HG02763 (cell line): ENCODE measurements around the gene KCNS3.

Experiments used
- ATAC-seq: cut with Tn5 transposase; IDR thresholded peaks from one replicate; pipeline ENCODE4 v1.9.1; 2021; ENCODE audit warnings: mild to moderate bottlenecking, moderate library complexity; ENCODE audit not compliant: unreplicated experiment

The KCNS3 gene, protein sequence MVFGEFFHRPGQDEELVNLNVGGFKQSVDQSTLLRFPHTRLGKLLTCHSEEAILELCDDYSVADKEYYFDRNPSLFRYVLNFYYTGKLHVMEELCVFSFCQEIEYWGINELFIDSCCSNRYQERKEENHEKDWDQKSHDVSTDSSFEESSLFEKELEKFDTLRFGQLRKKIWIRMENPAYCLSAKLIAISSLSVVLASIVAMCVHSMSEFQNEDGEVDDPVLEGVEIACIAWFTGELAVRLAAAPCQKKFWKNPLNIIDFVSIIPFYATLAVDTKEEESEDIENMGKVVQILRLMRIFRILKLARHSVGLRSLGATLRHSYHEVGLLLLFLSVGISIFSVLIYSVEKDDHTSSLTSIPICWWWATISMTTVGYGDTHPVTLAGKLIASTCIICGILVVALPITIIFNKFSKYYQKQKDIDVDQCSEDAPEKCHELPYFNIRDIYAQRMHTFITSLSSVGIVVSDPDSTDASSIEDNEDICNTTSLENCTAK

DNA sequence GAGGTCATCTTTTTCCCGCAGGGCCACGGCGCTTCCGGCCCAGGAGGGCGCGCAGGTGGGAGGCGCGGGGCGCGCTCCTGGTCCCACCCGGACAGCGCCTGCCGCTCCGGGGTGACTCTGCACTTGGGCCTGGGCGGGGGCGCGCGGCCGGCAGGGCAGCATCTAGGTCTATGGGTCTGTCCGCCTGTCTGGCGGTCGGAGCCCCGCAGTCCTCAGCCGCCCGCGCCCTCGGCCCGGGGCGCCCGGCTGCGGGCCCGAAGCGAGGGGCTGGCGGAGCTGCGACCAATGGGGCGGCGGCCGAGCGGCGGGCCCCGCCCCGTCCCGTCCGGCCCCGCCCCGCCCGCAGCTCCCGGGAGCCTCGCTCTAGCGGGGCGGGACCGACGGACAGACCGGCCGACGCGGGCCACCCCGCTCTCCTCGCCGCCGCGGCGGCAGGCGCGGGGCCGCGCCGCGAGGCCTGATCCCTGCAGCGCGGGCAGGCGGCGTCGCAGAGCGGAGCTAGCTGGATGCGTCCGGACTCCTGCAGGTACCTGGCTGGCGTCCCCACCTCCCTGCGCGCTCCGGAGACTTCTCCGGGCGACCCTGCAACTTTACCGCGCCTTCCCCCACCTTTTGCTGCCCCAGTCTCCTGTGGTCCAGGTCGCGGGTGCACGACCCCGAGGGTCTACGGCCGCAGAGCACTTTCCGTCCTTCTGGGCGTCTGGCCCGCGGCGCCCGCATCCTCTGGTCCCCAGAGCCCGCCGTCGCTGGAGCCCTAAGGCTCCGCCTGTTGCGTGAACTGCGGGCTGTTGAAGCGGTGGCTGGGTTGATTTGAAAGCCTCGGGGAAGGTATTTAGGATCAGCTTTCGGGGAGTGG is at the start of gene KCNS3:
Gene KCNS3 (plus strand): TSS at position 387 of the 856 bp plus-strand sequence. CDS start 52,342 bp downstream, outside the sequence.
- peak; percentile 83 for ATAC-seq

DNA sequence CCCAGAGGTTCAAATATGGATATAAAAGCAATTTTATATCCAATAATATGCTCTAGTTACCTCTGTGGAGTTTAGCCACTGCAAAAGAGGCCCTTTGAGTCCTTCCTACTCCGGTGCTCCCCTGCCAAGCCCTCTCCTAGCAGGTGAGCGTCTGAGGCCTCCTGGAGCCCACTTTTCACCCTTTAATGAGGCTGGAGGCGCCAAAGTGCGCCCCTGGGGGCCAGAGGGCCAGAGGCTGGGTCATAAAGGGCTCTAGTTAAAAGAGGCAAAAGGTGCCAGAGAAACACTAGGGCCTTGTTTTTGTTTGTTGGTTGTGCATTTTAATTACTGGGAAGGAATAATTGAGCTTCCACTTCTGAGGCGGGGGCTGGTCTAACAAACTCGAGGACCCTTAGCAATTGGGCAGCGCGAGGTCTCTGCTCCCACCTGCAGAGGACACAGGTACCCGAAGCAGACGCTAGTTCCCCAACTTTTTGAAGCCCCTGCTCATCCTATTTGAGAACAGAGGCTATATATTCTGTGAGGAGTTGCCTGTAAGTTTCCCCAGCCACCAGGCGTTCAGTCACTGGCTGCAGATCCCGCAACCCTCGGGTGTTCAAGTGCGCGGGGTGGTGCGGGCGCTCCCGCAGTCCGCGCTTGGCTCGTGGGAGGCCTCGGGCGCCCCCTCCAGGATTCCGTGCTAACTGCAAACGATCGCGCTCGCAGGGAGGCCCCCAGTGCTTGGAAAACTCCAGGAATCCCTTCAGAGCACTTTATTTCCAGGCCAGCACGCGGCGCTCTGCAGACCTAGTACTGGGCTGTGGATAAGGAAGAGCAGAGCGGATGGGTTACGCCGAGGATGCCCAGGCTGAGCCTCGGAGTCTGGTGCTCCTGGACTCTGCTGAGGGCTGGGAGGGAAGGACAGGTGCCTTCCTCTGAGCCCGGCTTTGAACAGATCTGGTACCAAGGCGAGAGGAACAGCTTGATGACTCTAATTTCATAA is 48.1 kb upstream of the KCNS3 start:
- peak; percentile 82 for ATAC-seq

DNA sequence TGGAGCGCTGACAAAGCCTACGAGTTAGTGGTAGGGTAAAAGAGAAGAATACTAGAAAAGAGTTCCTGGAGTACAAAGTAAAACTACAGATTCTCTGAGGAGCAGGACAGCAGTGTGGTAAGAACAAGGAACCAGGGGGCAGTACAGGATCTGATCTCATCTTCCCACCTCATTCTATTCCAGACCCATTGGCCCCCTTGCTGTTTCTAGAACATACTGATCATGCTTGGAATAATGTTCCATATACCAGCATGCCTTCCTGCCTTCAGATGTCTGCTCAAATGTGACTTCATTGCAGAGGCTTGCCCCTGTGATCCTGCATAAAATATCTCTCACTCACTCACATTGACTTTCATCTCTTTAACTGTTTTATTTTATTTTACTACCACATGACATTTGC is 43.0 kb upstream of the KCNS3 start:
- no peak for ATAC-seq

DNA sequence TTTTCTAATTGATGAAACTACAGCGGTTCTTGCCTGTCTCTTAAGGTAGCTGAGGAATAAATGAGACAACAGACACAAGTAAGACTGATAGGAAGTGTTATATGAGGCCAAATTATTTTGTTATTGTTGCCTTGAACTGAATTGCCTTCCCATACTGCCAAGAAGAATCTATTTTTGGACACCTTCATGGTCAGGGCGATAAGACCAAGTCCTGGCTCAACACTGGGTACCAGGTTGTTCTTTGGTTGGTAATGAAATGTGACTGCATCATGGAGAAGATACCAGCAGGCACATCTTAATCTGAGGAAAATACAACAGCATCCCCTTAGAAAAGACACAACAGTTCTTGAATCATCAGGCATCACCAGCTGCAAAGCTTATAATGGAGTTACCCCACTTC is 38.5 kb upstream of the KCNS3 start:
- ATAC-seq = no peak

DNA sequence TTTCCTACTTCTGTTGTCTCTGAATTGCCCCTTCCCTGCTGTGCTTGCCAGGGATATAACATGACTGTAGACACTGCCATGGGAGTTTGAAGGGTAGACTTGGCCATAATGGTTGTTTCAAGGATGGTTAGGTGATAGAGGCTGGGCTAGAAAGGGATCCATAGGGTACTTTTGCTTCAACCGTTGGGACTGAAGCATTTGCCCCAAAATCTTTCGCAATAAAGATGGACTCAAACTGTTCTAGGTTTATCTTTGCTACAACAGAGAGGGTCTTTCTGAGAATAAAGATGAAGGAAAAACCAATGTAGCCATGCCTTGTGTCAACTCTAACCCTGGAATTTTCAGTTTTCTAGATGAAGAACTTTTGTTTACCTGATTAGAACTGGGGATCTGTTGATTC is 35.0 kb upstream of the KCNS3 start:
- no peak for ATAC-seq

DNA sequence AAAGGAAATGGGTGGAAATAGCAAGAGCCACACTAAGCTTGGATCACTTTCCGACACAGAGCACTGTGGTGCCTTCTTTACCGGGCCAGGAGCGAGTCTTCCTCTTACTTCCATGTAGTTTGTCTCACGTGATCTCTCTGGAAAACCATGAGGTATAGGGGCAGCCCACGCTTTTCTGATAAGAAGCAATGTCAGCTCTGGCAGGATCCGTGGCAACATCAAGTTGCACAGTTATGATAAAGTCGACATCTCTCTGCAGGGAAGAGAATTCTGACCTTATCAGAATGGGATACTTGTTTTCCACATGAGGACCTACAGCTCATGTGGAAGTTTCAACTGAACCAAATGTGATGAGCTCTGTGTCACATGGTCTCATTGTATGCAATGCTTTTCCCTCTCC is 32.7 kb upstream of the KCNS3 start:
- no peak for ATAC-seq

DNA sequence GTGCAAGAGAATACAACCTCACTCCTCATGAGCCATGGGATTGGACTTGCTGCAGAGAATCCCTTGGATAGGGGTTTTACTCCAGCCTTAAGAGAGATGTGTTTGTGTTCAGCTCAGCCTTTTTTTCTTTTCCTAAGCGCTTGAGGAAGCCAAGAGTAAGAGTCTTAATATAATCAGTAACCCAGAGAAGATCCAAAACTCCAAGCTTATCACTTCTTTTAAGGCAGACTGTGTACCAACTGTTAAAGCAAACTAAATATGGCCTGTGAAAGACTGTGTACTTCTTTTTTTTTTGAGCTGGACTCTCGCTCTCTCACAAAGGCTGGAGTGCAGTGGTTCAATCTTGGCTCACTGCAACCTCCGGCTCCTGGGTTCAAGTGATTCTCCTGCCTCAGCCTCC is 31.8 kb upstream of the KCNS3 start:
- ATAC-seq = no peak

DNA sequence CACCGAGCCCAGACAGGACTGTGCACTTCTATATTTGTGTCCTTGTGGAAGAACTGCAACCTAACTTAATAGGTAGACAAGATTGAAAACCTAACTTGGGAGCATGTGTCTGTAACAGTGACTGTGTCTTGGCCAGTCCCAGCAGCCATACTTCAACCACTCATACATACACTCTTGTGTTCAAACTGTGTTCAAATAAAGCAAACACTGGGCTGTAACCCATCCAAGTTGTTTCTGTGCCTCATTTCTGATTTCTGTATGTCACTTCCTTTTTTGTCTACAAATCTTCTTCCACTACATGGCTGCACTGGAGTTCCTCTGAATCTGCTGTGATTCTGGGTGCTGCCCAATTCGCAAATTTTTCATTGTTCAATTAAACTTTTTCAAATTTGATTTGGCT is 31.2 kb upstream of the KCNS3 start:
- no peak for ATAC-seq

DNA sequence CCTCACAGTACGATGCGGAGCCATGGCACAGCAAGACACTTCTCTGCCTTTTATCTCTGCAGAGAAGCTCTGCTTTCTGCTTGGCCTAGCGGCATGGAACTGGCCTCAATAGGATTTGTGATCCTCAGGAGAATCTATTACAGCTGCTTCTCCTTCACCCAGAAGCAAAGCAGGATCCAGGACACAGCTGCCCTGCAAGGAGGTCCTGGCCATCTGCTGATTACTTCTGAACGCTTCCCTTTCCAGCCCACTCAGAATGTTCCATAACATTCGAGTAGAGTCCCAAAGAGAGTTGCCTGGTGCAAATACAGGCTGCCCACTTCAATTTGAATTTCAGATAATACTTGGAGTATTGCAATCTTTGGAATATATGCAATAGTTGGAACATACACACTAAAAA is 29.2 kb upstream of the KCNS3 start:
- ATAC-seq = no peak

DNA sequence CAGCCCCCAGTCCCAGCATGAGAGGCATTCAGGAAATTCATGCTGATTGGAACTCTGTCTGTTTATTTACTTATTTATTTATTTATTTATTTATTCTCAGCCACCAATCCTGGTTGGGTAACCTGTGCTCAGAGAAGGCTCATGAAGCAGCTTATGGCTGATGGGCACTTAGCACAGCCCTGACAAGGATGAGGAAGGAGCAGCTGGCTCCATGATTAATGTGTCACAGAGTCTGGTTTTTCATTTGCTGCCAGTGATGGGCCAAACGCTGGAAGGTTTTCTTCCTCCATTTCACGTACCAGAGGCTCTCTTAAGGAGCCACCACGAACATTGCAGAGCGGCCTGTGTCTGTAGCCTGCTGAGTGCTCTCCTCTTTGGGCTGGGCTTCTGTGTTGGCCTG is 28.3 kb upstream of the KCNS3 start:
- no peak for ATAC-seq

DNA sequence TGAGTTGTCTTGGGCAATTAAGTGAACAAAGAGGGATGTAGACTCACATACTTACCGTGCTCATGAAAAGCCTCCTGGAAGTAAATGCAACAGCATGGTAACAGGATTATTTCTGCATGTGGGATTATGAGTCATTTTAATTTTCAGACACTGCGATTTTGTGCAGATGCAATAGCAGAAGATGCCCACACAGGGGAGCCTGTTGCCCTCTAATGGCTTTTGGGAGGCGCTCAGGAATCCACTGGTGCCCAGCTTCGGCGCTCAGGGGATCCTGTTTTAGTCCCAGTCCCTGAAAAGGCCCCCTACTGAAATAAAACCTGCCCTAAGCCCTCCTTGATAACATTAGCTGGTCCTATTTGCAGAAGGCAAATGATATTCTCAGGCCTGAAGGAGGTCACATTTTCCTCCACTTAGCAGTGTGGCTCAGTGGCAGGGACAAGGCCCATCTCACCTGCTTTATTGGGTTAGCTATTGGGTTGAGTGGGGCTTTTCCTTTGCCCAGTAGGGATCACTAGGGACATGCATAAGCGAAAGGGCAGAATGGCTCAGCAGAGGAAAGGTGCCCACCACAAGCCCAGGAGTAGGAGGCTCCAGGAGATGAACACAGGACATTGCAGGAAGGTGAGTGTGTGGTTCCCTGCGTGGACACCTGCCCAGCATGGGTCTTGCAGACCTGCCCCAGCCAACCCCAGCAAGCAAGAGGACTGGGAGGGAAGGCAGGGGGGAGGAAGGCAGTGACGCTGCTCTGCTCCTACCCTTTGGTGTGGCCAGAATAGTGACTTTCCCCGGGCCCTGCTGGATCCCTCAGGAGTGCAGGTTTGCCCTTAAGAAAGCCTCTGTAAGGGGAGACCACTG is 26.5 kb upstream of the KCNS3 start:
- peak; percentile 76 for ATAC-seq

DNA sequence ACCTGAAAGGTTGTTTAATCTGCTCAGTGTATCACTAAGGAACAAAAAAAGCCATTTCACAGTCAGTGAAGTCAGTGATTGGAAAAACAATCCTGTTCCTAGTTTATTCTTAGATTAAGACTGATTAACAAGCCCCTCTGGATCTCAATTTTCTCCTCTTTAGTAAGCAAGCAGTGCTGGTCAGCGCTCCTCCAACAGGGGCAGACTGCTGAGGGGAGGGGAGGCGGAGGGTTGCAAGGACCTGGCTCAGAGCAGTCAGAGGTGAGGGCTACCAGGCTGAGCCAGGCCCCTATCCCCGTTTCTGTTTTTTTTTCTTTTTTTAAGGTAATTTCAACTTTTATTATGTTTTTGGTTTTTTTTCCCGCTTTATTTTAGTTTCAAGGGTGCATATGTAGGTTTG is 24.7 kb upstream of the KCNS3 start:
- ATAC-seq = no peak

DNA sequence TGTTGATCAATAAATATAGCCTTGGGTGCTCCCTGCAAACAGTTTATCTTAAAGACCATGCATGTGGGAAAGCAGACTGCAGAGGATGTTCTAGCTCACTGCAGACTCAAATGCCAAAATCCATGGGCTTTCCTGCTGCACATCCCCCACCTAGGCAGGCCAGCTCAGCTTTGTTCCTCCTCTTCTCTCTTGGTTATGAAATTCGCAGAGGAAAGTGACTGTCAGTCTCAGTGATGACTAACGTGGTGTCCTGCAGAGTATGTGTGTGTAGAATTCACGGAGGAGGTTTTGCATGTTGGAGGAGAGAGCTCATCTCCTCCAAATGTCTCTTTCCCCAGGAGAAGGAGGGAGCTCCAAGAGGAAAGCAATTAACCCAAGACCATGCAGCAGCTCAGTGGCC is 21.4 kb upstream of the KCNS3 start:
- ATAC-seq = no peak

DNA sequence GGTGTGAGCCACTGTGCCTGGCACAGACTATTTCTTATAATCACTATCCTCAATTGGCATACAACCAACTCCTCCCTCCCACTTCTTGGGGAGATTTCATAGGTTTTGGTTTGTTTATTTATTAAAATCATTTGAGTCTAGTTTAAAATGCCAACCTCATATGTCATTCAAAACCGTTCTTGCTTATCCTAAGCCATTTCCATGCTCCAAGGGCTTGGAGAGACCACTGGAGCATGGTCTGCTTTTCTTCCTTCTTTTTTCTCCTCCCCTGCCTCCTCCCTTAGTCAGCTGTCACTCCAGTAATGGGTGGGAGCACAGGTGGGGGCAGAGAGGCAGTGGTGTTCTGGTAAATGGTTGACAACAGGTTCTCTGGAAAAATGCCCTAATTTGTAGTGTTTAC is 20.4 kb upstream of the KCNS3 start:
- no peak for ATAC-seq

DNA sequence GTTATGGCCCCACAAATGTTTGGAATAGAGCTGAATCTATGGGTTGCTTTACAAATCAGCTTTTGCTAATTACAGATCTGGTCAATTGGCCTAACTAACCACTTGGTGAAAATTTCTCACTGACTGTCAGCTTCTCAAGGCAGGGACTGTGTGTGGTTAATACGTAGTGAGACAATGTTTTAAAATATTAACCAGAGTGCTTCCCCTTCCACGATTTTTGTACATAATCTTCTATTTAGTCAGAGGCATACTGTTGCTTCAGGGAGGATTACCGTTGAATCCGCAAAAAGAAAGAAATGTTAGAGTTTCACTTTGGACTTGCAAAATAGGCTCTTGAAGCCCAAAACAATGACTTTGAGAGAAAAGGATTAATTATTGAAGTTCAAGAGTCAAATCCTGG is 14.9 kb upstream of the KCNS3 start:
- ATAC-seq = no peak

DNA sequence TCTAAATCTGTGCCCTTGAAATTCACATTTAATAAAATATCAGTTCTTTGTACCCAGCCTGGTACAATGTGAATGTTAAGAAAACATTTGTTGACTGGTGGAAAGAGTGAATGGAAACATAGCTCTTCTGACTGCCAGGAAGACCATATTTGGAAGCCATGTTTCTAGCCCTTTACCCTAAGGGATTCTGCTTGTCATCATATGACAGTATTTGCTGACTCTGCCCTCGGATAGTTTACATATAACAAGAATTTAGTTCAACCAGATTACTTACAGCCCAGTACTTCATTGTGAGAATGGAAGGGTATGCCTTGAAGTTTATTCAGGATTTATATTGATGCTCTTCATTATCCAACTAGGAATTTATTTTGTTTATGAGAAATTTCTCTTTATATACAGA is 13.8 kb upstream of the KCNS3 start:
- ATAC-seq = no peak

DNA sequence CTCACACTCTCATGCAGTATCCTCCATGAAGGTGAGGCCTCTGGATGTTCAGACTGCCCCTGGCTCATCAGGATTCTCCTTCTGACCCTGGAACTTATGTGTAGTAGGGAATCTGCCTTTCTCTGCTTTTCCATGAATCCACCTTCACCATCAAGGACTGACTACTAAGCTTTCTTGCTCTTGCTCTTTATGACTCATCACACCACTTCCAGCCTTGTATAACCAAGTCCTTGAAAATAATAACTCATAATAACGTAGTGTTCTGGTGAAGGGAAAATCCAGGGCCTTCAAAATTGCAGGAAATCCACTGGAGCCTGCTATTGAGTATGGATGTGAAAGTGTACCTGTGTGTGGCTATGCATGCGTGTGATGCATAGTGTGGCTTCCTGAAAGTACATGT is 11.3 kb upstream of the KCNS3 start:
- no peak for ATAC-seq

DNA sequence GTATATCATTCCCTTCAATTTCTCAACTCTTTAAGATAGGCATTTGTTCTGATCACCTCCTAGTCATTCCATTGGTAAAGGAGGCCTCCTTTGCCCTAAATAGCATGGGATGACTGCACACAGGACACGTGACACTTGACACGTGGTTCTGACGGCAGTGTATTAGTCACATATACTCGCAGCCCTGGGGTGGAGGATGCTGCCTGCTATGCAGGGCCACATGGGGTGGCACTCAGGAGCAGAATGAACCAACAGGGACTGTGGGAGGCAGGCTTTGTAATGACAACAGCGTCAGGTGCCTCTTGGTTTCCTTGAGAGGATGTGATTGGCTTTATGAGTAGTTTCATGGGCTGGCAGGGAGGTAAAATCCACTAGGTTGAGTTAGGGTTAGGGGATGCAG is 9.3 kb upstream of the KCNS3 start:
- no peak for ATAC-seq

DNA sequence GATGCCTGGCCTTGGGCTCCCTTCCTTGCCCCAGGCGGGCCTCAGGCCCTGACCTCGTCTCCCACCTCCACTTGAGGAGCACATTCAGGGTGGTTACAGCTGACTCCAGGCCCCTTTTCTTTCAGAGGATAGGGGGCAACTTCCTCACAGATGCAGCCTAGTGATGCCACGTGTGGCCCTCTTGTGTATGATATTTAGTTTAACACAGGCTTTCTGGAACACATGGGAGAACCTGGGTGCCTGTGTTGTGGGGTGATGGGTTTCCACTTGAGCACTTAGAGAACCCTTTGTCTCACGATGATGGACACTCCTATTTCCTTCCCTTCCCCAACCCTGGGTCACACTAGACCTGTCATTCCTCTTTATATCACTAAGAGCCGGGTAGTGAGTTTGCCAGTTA is 6.8 kb upstream of the KCNS3 start:
- ATAC-seq = no peak

DNA sequence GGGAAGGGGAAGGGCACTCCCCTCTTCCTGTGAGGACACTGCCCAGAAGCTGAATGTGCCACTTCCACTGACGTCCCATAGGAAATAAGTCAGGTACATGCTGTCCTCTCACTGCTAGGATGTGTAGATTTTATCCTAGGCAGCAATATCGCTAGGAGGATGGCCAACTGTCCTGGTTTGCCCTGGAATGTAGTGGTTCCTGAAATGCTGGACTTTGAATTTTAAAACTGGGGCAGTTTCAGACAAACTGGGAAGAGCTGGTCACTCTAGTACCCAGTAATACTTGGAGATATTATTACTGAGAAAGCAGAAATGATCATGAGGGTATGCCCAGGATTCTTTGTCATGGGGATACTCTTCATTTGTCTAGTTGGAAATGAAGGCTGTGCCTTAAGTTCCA is 5.4 kb upstream of the KCNS3 start:
- ATAC-seq = no peak
